Stromal cell of bone marrow (primary cell): Measurements from ENCODE around the gene PAPOLB.
A peak's percentile ranks its signal among the peaks of the same experiment; 100 is the strongest.
"Not testable (repeated sequence)": the region's sequence is repeated elsewhere in the genome, so short reads cannot be mapped to it uniquely, and the experiment has no call there.

Experiments used
- DNase-seq: peaks from one replicate; pipeline ENCODE4 v3.0.0-alpha.2; 2012; ENCODE audit warnings: low read depth

Gene PAPOLB

DNA sequence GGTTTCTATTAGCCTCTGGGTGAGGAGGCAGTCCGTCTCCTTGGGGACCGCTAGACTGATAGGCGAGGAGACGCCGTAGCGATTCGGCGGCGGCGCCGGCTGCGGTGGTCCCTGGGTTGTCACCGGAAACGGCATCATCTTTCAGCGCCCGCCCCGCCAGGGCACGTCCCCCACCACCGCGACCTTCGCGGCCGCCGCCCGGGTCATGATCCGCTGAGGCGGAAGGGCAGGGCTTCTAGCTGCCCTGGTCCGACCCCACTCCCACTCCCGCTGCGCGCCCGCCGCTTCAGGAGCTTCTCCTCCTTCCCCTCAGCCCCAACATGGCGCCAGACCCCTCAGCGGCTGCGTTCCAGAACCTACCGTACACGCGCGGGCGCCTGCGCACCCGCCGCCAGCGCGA lies at the start of gene PAPOLB:
Gene PAPOLB, minus strand, starts transcription at position 358 of the 400 bp plus-strand sequence. Its CDS starts 220 bp downstream, at position 138.
- no peak for DNase-seq

DNA sequence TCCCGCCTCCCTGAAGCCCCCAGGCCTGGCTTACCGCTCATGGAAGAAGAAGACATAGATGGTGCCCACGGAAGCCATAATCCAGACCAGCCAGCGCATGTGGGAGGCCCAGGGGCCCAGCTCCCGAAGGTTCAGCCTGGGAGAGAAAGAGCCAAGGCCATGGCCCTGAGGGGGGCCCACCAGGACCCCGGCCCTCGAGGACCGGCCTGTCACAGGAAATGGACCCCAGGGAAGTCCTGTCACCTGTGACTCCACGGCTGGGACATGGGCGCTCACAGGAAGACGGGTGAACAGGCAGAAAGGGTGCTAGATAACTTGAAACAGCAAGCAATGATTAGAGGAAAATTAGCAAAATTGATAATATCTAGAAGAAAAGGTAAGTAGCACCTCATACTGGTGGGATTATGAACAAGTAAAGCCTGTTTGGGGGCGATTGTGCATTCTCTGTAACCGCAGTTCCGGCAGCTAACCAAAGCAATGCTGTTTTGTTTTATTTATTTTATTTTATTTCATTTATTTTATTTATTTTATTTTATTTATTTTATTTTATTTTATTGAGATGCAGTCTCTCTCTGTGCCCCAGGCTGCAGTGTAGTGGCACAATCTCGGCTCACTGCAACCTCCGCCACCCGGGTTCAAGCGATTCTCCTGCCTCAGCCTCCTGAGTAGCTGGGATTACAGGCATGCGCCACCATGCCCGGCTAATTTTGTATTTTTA lies 49.4 kb upstream of the PAPOLB start:
- no peak for DNase-seq

DNA sequence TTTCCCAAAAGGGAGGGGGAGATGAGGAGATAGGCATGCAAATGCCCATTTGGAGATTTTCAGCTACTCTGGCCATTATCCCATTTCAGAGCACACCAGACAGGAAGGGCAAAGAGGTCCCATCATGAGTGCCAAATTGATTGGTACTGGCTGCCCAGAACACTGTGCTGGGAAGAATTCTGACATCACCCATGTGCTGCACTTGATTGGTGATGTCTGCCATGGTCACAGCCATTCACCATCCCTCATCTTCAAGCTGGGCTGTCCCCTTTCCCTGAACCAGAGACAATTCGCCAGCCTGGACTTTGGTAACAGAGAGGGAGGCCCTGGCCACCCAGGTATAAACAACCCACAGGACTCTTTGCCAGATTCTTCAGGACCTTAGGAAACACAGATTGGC lies 44.9 kb upstream of the PAPOLB start:
- DNase-seq = no peak

DNA sequence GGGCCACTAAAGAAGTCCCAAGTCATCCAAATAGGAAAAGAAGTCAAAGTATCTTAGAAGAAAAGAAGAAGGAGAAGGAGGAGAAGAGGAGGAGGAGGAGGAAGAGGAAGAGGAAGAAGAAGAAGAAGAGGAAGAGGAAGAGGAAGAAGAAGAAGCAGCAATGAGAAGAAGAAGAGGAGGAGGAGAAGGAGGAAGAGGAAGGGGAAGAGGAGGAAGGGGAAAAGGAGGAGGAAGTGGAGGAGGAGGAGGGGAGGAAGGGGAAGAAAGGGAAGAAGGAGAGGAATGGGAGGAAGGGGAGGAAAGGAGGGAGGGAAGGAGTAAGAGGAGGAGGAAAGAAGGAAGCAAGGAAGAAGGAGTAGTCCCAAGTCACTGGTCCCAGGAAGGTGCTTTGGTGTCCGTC lies 43.3 kb upstream of the PAPOLB start:
- no peak for DNase-seq

DNA sequence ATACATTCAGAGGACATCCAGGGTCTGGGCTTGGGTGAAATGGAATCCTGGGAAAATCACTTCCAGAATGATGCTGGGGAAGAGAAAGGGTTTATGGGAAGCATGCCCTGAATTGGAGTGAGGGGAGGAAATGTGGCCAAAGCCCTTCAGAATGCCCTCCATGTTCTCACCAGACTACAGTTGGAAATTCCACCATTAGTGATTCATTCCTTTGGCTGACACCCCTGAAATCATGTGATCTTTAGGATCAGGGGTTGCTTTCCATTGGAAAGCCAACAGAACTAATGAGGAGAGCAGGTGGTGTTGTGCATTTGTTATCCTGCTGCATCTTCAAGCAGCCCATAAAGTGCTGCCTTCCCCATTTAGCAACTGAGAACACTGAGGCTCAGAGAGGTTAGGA lies 42.5 kb upstream of the PAPOLB start:
- DNase-seq = no peak

DNA sequence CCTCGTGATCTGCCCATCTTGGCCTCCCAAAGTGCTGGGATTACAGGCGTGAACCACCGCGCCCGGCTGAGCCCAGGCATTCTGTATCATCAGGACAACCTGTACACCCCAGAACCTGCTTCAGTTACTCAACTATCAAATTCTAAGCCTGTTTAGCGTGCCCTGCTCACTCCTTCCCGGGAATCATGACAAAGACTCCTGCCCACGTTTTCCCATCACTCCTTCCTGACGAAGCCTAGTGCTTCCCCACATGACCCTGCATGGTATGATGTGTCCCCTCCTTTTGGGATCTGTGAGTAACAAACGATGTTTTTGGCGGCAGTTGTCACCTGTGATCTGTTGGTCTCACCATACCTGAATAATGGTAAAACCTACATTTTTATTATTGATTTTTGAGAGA lies 33.9 kb upstream of the PAPOLB start:
- DNase-seq = no peak

DNA sequence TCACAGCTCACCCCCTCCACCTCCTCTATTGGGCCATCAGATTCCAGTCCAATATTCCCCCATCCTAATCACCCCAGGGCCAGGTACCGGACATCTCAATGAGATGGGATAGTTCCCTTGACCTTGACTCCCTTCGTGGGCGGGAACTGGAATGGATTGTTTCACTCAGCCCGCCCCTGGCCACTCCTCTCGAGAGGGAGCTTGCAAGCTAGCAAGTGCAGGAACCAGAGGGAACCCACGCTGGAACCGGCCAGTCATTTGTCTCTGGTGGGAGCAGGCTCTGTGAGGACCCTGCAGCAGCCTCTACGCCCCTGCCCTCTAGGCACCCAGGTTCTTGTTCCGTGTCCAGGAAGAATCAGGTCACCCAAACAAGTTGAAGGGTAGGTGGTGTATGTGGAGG lies 32.7 kb upstream of the PAPOLB start:
- no peak for DNase-seq

DNA sequence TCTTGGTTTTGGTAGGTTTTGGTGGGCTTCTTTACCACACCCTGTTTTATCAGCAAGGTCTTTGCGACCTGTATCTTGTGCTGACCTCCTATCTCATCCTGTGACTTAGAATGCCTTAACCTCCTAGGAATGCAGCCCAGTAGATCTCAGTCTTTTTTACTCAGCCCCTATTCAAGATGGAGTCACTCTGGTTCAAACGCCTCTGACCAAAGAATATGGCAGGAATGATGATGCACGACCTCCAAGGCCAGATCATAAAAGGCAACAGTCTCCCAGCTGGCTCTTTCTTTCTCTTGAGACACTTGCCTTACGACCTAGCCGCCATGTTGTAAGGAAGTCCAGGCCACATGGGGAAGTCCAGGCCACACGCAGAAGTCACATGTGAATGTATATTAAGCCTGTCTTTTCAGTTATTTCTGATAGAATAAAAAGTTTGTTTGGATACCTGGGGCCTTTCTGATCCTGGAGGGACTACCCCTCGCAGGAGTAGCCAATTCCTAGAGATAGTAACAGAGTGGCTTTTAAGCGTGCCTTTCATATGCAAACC lies 32.2 kb upstream of the PAPOLB start:
- no peak for DNase-seq

DNA sequence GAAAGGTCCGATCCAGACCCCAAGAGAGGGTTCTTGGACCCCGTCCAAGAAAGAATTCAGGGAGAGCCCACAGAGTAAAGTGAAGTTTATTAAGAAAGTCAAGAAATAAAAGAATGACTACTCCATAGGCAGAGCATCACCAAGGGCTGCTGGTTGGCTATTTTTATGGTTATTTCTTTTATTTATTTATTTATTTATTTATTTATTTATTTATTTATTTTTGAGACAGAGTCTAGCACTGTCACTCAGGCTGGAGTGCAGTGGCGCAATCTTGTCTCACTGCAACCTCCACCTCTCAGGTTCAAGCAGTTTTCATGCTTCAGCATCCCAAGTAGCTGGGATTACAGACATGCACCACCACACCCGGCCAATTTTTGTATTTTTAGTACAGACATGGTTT lies 31.4 kb upstream of the PAPOLB start:
- DNase-seq = not testable (repeated sequence)

DNA sequence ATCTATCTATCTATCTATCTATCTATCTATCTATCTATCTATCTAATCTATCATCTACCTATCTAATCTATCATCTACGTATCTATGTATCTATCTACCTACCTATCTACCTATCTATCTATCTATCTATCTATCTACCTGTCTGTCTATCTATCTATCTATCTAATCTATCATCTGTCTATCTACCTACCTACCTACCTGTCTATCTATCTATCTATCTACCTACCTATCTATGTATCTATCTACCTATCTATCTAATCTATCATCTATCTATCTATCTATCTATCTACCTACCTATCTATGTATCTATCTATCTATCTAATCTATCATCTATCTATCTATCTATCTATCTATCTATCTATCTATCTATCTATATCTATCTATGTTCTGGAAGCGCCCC lies 29.7 kb upstream of the PAPOLB start:
- not testable (repeated sequence) for DNase-seq

DNA sequence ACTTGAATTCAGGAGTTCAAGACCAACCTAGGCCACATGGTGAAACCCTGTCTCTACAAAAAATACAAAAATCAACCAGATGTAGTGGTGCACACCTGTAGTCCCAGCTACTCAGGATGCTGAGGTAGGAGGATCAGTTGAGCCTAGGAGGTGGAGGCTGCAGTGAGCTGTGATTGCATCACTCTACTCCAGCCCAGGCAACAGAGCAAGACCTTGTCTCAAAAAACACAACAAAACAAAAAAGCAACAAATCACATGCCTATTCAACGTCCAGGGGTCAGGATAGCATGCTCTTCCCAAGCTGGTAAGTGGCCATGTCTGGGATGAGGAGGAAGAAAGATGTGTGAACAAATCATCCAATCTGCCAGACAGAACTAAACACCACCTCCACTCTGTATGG lies 27.9 kb upstream of the PAPOLB start:
- DNase-seq = no peak

DNA sequence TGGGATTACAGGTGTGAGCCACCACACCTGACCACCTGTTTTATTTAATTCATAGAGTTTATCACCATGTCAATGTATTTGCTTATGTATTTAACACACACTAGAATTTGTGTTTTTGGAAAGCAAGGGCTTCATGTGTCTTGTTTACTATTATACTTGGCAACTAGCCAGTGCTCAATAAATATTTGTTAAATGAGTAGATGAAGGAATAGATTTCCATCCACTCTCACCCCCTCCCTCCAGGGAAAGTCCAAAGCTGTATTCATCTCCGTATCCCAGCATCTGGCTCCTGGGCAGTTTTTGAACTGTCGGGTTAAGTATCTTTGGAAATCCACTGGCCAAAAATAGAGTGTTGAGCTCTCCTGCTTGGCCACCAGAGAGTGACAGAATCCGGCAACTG lies 26.3 kb upstream of the PAPOLB start:
- no peak for DNase-seq

DNA sequence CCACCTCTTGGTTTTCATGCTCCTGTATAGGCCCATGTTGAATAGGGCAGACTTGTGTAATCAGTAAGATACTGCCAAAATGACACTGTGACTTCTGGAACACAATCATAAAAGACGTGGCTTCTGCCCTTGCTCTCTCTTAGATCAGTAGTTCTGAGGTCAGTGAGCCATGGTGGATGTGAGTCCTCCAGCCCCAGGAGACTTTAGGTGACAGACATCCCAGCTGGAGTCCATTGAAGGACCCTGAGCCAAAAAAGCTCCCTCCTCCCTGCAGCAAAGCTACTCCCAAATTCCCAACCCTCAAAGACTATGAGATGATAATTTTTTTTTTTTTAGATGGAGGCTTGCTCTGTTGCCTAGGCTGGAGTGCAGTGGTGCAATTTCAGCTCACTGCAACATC lies 24.8 kb upstream of the PAPOLB start:
- no peak for DNase-seq

DNA sequence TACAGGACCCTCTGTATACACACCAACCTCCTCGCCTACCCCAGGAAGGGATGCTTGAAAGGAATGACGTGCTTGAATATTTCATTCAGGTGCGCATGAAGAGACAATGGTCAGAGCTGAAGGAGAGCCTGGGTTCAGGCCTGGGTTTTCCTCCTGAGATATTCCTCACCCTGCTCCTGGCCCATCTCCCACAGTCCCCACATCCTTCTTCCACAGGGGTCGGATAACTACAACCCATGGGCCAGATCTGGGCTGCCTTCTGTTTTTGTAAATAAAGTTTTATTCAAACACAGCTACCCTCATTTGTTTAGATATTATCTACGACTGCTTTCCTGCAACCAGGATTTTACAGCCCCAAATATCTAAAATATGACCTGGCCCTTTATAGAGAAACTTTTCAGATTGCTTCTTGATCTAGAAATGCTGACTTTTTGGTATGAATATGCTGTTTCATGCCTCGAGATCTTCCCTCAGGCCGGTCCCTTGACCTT lies 23.5 kb upstream of the PAPOLB start:
- DNase-seq = no peak

DNA sequence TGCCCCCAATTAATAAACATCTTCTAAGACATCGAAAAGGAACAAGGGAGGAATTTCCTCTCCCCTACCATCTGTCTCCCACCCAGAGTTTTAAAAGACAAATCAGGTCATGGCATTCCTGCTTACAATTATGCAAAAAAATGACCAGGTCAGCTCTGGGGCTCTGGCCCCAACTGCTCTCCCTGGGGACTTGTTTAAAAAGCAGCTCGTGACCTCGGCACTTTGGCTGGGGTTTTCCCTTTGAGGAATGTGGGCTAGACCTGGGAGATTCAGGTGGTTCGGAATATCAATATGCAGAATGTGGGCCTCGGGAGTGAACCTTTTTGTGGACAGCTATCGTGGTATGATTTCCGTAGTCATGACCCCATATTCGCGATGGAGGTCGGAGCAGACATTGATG lies 22.3 kb upstream of the PAPOLB start:
- no peak for DNase-seq

DNA sequence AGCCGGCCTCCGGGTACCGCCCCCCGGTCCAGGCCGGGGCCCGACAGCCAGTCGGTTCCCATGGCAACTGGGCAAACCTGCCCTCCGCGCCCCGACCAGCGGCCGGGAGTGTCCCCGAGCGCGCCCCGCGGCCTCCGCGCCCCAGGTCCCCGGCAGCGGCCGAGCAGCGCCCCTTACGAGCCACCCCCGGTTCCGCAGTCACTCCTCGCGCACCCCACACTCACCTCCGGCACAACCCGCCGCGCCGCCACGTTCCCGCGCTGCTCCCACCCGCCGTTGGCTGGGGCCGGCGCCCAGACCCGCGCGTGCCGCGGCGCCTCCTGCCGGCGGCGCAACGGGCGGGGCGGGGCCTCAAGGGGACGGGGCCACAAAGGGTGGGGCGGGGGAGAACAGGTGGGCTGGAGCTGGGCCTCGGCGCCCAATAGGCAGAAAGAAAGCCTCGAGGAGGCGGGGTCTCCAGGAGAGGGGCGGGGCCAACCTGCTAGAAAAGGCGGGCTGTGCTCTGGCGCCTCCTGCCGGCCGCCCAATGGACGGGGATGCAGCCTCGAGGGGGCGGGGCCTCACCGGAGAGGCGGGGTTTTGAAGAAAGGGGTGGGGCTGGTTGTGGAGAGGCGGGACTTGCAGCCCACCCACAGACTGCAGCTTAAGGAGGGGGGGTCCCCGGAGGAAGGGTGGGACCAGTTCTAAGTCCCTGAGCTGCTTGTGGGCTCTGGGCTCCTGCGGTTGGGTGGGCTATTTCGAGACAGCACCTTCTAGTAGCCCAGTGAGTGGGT lies 21.7 kb upstream of the PAPOLB start, which contains the start of gene RADIL:
Gene RADIL, minus strand, starts transcription at position 345 of the 773 bp plus-strand sequence. CDS start 5,577 bp downstream, outside the sequence.
- DNase-seq = peak; percentile 68

DNA sequence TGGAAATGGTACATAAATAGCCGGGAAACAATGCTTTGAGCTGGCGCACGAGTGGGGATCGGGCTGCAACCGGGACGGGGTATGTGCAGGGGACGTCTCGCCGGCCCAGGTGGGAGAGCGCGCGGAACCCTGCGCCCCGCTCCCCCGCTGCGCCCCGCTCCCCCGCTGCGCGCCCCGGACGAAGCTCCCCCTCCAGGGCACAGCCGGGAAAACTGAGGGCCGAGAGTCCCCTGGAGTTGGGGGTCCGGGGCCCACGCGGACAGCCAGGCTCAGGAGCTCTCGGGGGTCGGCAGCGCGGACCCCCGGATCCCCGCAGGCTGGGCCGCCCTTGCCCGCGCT lies 21.2 kb upstream of the PAPOLB start:
- DNase-seq = no peak

DNA sequence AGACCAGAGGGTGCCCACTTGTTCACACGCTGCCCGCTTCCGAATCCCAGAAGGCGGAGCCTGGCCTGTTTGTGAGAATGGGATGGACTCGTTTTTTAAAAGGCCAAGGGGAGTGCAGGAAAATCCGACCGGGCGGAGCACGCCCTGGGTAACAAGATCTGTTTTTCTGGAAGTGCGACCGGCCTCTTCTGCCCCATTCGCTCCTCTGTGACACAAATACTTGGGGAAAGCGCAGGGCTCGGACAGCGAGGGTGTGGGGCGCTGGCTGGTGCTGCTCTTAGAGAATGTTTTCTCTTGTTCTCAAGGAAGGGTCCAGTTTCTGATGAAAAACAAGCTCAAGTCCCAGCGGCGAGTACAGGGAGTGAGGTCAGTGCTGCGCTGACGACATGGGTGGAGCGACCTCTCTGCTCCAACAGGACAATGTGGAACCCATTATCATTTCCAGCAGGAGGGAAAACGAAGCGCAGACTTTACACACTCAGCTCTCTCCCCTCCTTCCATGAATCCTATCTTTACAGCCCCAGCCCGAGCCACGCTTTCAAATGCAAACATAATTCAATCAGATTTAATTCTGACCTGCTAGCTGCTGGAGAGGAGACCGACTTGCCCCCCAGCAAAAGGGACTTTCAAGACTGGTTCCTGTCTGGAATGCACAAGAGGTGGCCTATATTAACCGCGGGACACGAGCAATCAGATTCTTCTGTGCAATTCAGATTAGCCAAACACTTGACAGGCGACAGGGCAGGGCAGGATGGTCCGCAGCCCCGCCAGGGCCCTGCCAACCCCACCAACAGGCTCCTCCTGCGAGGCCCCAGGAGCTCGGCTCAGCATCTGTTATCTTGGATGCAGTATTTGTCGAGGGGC lies 20.6 kb upstream of the PAPOLB start:
- peak; percentile 70 for DNase-seq

DNA sequence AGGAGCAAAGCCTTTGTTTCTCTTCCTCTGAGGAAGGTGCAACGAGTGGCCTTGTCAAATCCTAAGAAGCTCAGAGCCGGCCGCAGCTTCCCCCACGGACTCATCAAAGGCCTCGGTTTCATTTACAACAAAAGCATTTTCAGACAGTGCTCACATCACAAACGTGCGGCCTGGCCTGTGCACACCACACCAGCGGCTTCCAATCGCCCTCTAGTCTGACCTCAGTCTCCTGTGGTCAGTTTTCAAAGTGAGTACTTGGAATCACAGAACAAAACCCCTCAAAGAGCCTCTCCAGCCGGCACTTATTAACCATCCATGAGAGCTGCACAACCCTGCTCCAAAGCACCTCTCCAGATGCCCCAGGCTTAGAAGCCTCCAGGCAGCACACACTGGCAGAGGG lies 18.4 kb upstream of the PAPOLB start:
- no peak for DNase-seq

DNA sequence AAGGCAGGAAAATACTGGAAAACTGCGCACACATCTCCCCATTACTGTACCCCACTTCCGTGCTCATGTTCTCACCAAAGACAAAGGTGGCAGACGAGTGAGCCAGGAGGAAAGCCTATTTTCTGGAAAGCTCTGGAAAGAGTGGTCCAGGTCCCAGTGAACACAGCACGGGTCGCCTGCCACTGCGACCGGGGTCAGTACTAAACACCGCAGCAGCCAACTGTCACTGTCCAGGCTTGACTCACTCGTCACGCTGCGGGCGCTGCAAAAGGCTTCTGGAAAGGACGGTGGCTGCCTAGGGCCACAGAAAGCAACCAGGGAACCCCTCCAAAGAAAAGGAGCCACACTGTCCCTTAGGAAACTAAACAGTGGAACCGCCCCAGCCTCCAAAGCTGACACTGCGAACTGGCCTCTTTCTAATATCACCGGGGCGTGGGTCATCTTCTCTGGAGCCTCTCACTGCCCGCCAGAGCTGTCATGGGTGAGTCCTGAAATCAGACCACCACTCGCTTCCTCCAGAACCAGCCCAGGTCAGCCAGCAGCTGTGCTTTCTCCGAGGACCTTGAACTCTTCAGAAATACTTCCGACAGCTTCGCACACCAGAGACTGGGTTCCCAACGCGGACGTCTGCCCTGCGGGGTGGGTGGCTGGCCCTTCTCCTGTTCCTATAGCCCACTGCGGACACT lies 17.7 kb upstream of the PAPOLB start:
- no peak for DNase-seq
